Activated CD4-positive, alpha-beta T cell treated with anti-CD3 and anti-CD28 coated beads, Interleukin-2, Interleukin-6, amounts not matched to agents 100 ng/mL and 50 ng/mL, durations not matched to agents 16 hours and 8 hours (primary cell): ENCODE measurements around the gene TRABD2B.

ENCODE experiments used
- DNase-seq: peaks from one replicate; pipeline ENCODE4 v3.0.0-alpha.2; 2020

TRABD2B gene

GRCh38 chr1:47751193-47751592, 246.0 kb downstream of the TRABD2B start:
- DNase-seq: no peak

GRCh38 chr1:47745715-47746609, 251.2 kb downstream of the TRABD2B start:
- DNase-seq: no peak

DNA sequence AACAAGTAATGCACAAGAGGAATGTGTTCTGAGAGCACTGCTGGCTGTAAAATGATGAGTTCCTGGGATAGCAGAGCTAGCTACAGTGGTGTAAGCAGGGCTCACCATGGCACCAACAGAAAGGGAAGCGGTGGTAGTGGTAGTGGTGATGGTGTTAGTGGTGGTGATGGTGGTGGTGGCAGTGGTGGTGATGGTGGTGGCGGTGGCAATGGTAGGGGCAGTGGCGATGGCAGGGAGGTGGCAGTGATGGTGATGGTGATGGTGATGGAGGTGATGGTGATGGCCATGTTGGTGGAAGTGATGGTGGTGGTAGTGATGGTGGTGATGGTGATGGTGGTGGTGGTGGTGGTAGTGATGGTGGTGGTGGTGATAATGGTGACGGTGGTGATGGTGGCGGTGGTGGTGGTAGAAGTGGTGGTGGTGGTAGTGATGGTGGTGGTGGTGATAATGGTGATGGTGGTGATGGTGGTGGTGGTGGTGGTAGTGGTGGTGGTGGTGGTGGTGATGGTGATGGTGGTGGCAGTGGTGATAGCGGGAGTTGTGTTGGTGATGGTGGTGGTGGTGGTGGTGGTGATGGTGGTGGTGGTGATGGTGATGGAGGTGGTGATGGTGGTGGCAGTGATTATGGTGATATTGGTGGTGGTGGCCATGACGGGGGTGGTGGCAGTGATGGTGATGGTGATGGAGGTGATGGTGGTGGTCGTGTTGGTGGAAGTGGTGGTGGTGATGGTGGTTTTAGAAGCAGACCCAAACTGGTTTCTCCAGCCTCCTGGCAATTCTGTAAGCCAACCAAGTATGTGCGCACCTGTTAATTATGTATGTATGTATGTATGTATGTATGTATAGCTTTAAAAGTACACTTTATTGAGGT, 254.1 kb downstream of the TRABD2B start:
- no peak for DNase-seq

DNA sequence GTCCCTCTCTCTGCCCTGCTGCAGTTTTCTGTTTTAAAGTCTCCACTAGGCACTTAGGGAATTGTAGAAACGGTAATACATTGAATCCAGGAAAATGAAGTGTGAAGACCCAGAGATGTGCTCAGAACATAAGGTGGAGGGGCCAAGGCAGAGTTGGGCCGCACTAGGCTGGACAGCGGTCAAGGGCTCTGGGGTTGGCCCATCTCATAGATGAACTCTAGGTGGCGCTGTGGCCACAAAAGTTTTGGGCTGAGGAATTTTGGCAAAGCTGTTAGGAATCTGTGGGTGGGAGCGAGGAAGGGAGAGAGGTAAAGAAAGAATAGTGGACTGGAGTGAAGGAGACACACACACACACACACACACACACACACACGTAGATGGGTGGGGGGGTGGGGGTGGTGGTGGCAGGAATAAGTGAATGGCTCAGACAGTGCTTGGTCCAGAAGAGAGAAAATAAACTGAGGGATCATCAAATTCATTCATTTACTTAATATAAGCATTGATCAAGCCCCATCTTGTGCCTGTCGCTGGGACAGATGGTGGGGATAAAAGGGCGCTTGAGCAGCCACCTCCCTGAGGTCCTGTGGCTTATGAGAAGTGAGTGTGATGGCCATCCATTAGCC, 258.5 kb downstream of the TRABD2B start:
- DNase-seq: peak; percentile 12

DNA sequence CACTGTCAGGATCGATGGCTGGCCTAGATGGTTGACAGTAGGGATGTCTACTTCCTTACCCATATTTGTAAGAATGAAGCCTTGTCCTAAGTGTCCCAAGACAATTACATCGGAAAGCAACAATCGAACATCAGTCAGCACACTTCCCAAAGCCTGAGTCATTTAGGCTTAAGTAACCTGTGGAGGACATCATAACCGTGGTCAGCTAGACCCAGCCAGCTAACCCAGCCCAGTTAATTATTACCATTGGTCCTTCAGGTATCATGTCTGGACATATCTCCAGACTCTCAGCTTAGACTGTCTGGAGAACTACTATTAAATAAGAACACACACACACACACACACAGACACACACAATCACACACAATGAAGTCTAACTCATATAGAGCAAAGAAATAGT, 264.7 kb downstream of the TRABD2B start:
- no peak for DNase-seq

- no peak for DNase-seq
These were observed 265.5 kb downstream of the TRABD2B start for GRCh38 chr1:47731730-47732129.

GRCh38 chr1:47729685-47730084, 267.5 kb downstream of the TRABD2B start:
- no peak for DNase-seq

DNA sequence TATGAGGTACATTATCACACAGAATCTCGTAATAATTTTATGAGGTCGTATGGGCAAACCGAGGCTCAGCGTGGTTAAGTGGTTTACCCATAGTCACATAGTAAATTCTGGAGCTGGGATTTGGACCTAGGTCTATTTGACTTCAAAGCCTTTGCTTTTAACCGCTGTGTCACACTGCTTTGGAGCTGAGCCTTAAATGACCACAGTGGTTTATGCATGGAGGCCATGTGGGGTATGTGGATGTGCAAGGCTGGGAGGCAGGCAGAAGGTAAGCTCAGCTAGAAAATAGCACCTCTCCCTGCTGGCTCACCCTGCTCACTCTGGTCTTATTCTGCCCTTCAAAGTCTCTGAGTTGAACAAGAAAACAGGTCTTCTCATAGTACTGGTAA, 269.5 kb downstream of the TRABD2B start:
- no peak for DNase-seq

GRCh38 chr1:47727051-47727696, 270.0 kb downstream of the TRABD2B start:
- no peak for DNase-seq

- peak; percentile 78 for DNase-seq
These were observed 271.0 kb downstream of the TRABD2B start for GRCh38 chr1:47725992-47726855.

- no peak for DNase-seq
These were observed 271.6 kb downstream of the TRABD2B start for GRCh38 chr1:47725511-47725991.

- DNase-seq: no peak
These were observed 272.1 kb downstream of the TRABD2B start for GRCh38 chr1:47725000-47725473.

- no peak for DNase-seq
These were observed 272.7 kb downstream of the TRABD2B start for GRCh38 chr1:47724432-47724999.

DNA sequence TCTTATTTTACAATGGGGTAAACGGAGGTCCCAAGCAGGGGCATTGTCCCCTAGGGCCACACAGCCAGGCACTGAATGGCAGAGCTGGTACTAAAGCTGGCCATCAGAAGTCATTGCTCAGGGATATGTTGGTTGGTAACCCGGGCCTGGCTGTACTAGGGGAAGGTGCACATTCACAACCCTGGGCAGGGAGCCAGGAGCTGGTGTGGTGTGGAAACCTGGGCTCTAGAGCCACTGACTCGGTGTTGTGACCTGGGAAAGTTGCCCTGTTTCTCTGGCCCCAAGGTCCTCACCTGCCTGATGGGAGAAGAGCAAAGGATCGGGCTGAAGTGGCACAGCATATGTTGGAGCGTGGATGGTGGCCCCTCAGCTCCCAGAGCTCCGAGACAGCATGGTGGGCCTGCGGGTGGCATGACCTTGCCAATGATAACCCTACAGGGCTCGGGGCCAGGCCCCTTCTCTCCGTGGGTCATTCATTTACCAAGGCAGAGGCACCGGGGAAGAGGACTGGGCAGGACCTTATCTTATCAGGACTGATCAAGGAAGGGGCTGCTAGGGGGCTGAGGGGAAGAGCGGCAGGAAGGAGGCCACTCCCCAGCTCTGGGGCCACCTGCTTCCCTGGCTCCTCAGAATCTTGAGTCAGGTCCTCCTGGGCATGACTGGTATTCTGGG, 274.1 kb downstream of the TRABD2B start:
- DNase-seq: no peak

DNA sequence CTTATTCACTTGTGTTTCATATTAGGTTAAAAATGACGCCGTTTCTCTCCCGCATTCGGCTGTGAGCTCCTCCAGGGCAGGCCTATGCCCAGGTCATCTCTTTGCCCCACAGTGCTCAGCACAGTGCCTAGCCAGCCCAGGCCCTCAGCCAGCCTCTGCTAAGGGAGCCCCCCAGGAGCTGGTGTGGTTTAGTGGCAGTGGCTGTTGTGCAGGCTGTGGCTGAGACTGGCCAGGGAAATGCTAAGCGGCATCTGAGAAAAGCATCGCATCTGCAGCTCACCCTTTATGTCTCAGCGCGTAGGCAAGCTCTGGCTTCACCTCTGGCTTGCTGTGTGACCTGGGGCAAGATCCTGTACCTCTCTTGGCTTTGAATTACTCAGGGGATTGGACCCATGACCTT, 275.1 kb downstream of the TRABD2B start:
- DNase-seq: no peak

GRCh38 chr1:47720111-47720510, 277.1 kb downstream of the TRABD2B start:
- no peak for DNase-seq

GRCh38 chr1:47717341-47717740, 279.8 kb downstream of the TRABD2B start:
- DNase-seq: no peak

DNA sequence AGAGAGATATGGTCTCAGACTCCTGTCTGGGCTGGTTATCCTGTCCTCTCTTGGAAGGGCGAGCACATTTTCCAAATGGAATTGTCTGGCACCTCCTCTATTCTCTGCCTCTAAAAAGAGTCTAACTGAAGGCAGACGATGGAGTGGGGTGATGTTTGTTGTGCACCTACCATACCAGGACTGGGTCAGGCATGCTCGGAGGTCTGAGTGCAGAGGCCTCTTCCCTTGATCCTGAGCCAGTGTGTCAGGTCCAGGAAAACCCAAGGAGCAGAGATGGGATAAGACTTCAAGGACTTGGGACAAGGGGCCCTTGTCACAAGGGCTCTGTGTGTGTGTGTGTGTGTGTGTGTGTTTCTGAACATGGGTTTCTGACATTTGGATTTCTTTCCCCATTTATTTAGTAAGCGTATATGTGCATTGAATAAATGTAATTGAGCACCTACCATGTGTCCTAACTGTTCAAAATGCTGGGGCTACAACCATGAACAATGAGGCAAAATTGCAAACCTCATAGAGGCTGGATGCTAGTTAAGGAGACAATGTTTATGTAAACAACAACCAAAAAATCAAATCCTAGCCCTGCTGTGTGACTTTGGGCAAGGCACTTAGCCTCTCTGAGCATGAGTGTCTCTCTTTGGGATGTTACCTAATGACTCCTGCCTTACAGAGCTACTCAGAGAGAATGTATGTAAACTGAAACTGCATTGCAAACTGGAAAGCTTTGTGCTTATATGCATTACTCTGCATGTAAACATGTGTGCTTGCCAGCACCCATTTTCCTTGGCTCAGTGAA, 283.0 kb downstream of the TRABD2B start:
- no peak for DNase-seq

GRCh38 chr1:47713333-47713953, 283.7 kb downstream of the TRABD2B start:
- no peak for DNase-seq
